ENCODE data around the gene CDH23. TPM values are rescaled to one million over a fixed set of nuclear protein-coding genes. Genes with fewer than 3 reads are reported as not detected.
A peak's percentile ranks its signal among the peaks of the same experiment; 100 is the strongest.

CDH23 gene
- total and polyA plus RNA-seq, 9 of the 15 experiments (the other 6 are each of a cell fraction or from before 2014, with no cell fraction given), result 0.18 to 1.2 (median 0.47) TPM

DNA sequence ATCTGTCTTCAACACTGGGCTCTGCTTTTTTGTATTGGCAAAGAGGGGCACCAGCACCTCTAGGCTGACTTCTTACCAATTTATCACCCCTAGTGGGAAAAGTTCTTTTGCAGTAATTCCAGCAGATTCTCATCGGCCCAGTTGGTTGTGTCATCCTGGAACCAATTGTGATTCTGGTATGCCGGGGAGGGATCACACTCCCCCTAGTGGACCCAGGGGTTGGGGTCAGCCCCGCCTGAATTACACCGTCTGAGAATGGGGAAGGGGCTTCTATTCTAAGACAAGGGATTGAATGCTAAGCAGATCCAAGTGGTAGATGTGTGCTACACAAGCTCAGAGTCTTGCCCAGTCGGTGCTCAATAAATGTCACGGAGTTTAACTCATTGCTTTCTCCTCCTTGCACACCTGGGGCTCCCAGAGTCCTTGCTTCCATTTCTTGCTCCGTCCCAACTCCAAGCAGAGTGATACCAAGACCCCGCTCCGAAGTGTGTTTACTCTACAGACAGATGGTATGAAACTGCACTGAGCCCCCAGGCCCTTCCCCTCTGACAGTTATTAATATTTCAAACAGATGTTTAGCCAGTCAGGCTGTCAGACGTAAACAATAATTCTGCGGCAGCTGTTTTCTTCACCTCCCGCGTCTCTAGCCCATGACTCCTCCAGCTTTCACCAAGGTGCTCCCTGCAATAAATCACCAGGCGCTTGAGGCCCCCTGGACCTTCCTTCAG, 251.0 kb downstream of the CDH23 start (continued):
- TF ChIP-seq CBX5 (IDR thresholded peaks at IDR 0.05; ENCODE audit: borderline replicate concordance, low read depth) (no peak), FOXK2 (conservative IDR thresholded peaks at IDR 0.05 in 1 of 2, IDR thresholded peaks at IDR 0.05 in 1 of 2; ENCODE audit: low read depth in 2 of 2) (no peak)

DNA sequence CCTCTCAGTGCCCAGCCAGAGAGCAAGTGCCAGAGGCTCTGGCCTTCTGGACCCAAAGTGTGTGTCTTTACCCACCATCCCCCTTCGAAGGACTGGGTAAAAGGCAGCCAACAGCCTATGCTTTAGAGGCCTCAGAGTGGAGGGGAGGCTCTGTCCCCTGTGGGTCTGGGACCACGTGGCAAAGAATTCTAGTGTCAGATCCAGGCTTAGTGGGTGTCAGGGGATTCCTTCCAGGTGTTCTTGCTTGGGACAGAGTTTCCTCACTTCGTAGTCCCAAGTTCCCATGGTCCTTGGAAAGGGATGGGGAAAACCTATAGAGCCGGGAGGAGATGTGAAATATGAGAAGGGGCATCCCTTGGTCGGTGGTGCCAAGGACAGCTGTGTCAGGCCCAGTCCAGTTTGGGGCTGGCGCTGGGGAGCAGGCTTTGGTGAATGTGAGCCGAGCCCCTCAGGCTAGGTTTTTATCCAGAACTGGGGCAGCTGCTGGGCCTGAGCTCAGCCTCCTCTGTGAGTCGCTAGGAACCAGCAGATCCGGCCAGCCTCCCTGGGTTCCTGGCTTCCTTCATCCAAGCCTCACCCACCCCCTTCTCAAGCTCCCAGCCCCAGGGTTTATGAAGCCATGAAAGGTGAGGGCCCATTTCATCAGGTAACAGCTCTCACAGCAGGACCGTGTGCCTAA, 251.7 kb downstream of the CDH23 start:
- H3K27ac ChIP-seq (ENCODE audit: extremely low read depth, low read depth, low read length), result peak overlapping the region; percentile 78
- no TSS peak for BruUV-seq (replicated peaks)
- H3K4me1 ChIP-seq (replicated peaks in 1 of 2; ENCODE audit: control insufficient read depth in 2 of 2, insufficient read depth in 2 of 2, low read length in 2 of 2), result peaks cover 39 to 62% of the 10 kb centered on the region in 2 experiments
- TF ChIP-seq CXXC5 (CRISPR knock-in tag; IDR thresholded peaks at IDR 0.05) (peak; percentile 8; the same call in 1 of the 2 replicates), CBFB (CRISPR knock-in tag; IDR thresholded peaks at IDR 0.05) (no peak), ZNF143 (CRISPR knock-in tag; IDR thresholded peaks at IDR 0.05) (no peak), ZNF436 (CRISPR knock-in tag; IDR thresholded peaks at IDR 0.05) (no peak), CHD4 (IDR thresholded peaks at IDR 0.05; ENCODE audit: insufficient read depth, insufficient replicate concordance, low read depth, low read length, poor library complexity, severe bottlenecking) (peak; percentile 85), OTX1 (CRISPR knock-in tag; IDR thresholded peaks at IDR 0.05) (no peak), PHF21A (IDR thresholded peaks at IDR 0.05; ENCODE audit: borderline replicate concordance, low read depth) (no peak), RB1 (IDR thresholded peaks at IDR 0.05; ENCODE audit: low read depth) (0 out of 2 replicates have a peak, but pooled peaks have one; percentile 11), MTF1 (CRISPR knock-in tag; IDR thresholded peaks at IDR 0.05; ENCODE audit: borderline replicate concordance) (no peak), HOXB6 (CRISPR knock-in tag; IDR thresholded peaks at IDR 0.05; ENCODE audit: borderline replicate concordance) (no peak), ZNF766 (CRISPR knock-in tag; conservative IDR thresholded peaks at IDR 0.05) (no peak), SRSF1 (IDR thresholded peaks at IDR 0.05; ENCODE audit: low read depth, low read length) (no peak)
- TF ChIP-seq, protein P1, sequence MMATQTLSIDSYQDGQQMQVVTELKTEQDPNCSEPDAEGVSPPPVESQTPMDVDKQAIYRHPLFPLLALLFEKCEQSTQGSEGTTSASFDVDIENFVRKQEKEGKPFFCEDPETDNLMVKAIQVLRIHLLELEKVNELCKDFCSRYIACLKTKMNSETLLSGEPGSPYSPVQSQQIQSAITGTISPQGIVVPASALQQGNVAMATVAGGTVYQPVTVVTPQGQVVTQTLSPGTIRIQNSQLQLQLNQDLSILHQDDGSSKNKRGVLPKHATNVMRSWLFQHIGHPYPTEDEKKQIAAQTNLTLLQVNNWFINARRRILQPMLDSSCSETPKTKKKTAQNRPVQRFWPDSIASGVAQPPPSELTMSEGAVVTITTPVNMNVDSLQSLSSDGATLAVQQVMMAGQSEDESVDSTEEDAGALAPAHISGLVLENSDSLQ (IDR thresholded peaks at IDR 0.05), result no peak; the same call in 1 of the 2 replicates
- TF ChIP-seq, protein P2, sequence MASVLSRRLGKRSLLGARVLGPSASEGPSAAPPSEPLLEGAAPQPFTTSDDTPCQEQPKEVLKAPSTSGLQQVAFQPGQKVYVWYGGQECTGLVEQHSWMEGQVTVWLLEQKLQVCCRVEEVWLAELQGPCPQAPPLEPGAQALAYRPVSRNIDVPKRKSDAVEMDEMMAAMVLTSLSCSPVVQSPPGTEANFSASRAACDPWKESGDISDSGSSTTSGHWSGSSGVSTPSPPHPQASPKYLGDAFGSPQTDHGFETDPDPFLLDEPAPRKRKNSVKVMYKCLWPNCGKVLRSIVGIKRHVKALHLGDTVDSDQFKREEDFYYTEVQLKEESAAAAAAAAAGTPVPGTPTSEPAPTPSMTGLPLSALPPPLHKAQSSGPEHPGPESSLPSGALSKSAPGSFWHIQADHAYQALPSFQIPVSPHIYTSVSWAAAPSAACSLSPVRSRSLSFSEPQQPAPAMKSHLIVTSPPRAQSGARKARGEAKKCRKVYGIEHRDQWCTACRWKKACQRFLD (CRISPR knock-in tag; IDR thresholded peaks at IDR 0.05), result no peak

More for the DNA sequence above, 251.7 kb downstream of the CDH23 start:
- intact Hi-C loops (cut with micrococcal nuclease), result loop anchor here (5.0 kb wide), 1 partner anchor 36 kb away; no protein-coding TSS in a partner anchor
- Histone ChIP-seq H4K20me1 (replicated peaks; ENCODE audit: control insufficient read depth, insufficient read depth, low read length) (no peaks in the 10 kb centered on the region), H3K9me1 (ENCODE audit: control insufficient read depth, insufficient read depth, low read length) (no peaks in the 10 kb centered on the region), H3K27me3 (ENCODE audit: control insufficient read depth in 2 of 2, insufficient read depth in 2 of 2, low read length in 2 of 2) (no peaks in the 10 kb centered on the region), H3K36me3 (ENCODE audit: control insufficient read depth, insufficient read depth, low read length) (no peaks in the 10 kb centered on the region), H3K4me3 (no peak overlapping the region), H3K4me2 (ENCODE audit: insufficient read depth, low read length) (peak overlapping the region; percentile 61), H3K9ac (ENCODE audit: insufficient read depth in 1 of 2, low read depth in 2 of 2, low read length in 2 of 2) (peak overlapping the region; percentile 45 to 78), H2AFZ (ENCODE audit: low read depth, low read length) (peak overlapping the region; percentile 97), H3K9me3 (replicated peaks; ENCODE audit: control insufficient read depth, insufficient read depth, low read depth, low read length) (no peaks in the 10 kb centered on the region), H3K79me2 (ENCODE audit: control insufficient read depth, insufficient read depth, low read length) (no peaks in the 10 kb centered on the region)
- ChIA-PET CTCF (ENCODE audit: low intra/inter-chr PET ratio) (interaction anchor here (0.7 to 1.0 kb wide), 2 partner anchors 12 to 264 kb away, joined by 3 read pairs; no protein-coding TSS in a partner anchor), POLR2A (interaction anchor here (1.0 to 3.4 kb wide), 6 partner anchors 9 to 170 kb away, joined by 3 to 13 read pairs (median 4); no protein-coding TSS in a partner anchor)
- 40% methylated on average over 10 of the region's 10 CpGs for WGBS (ENCODE audit: insufficient coverage, low coverage, missing lambda C conversion rate)
- FAIRE-seq (peak; percentile 44), DNase-seq (ENCODE audit: extremely low read depth in 1 of 4, low spot score in 3 of 4) (peak in 1 of 4 experiments; percentile 45), ATAC-seq (peak; percentile 55)
- in situ Hi-C loops (cut with MboI), result no loop called here
